ENCODE data around the gene KASH5. TPM values are rescaled to one million over a fixed set of nuclear protein-coding genes. Genes with fewer than 3 reads are reported as not detected.

KASH5 gene
- total and polyA plus RNA-seq, 12 donors, result not detected

DNA sequence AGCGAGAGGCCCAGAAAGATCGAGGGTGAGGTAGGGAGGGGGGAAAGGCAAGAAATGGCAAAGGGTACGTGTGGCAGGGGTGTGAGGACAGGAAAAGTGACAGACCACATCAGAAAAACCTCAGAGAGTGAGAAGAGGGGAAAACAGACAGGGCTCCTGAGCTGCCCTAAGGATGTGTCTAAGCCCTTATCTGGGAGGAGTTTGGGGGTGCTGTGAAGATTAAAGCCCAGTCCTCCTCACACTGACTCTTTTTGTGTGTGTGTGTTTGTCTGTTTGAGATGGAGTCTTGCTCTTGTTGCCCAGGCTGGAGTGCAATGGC lies 35.9 kb downstream of the KASH5 start:
- H3K36me3 ChIP-seq, result no peaks in the 10 kb centered on the region
- H3K4me3 ChIP-seq, result no peak overlapping the region
- WGBS, 2 donors, result 5 to 15% methylated on average over 3 of the region's 3 CpGs
- no peaks in the 10 kb centered on the region for H3K9me3 ChIP-seq
- peaks cover 7 to 49% (median 38%) of the 10 kb centered on the region in 9 donors for H3K4me1 ChIP-seq
- H3K27me3 ChIP-seq, result peaks cover 15 to 100% (median 99%) of the 10 kb centered on the region in 7 donors
- H3K27ac ChIP-seq, result no peak overlapping the region
- TF ChIP-seq, protein P1, sequence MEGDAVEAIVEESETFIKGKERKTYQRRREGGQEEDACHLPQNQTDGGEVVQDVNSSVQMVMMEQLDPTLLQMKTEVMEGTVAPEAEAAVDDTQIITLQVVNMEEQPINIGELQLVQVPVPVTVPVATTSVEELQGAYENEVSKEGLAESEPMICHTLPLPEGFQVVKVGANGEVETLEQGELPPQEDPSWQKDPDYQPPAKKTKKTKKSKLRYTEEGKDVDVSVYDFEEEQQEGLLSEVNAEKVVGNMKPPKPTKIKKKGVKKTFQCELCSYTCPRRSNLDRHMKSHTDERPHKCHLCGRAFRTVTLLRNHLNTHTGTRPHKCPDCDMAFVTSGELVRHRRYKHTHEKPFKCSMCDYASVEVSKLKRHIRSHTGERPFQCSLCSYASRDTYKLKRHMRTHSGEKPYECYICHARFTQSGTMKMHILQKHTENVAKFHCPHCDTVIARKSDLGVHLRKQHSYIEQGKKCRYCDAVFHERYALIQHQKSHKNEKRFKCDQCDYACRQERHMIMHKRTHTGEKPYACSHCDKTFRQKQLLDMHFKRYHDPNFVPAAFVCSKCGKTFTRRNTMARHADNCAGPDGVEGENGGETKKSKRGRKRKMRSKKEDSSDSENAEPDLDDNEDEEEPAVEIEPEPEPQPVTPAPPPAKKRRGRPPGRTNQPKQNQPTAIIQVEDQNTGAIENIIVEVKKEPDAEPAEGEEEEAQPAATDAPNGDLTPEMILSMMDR (IDR thresholded peaks at IDR 0.05), result no peak
- intact Hi-C loops (cut with DNase I), result no loop called here
- DNase-seq (no peak), ATAC-seq (no peak)

DNA sequence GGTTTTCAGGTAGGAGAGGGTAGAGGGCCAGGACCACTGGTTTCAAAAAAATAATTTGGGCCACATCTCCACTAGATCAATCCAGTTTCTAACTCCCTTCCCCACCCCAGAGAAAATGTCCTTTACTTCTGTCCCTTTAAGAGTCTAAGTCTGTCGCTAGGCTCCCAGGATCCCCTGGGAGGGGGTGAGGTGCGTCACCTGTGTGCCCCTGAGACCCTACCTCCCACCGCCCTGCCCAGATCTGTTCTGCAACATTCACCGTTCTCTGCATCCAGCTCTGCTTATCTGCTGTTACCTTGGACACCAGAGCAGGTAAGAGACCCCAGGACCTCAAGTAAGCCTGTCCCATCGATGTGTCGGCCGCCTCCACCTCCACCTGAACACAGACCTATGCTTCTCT lies 37.1 kb downstream of the KASH5 start, which contains the start of gene GFY:
Gene GFY, plus strand, starts transcription at position 211 of the 400 bp plus-strand sequence. CDS start 1,043 bp downstream, outside the sequence.
- ATAC-seq, result no peak
- Histone ChIP-seq H3K36me3 (no peaks in the 10 kb centered on the region), H3K4me1 (peaks cover 7 to 49% (median 38%) of the 10 kb centered on the region in 9 donors), H3K9me3 (no peaks in the 10 kb centered on the region), H3K4me3 (no peak within 1 kb of the TSS), H3K27me3 (peaks cover 15 to 100% (median 98%) of the 10 kb centered on the region in 7 donors), H3K27ac (no peak within 1 kb of the TSS)
- 54 to 58% methylated on average over 7 of the region's 7 CpGs for WGBS, 2 donors
- TF ChIP-seq, protein P1 (IDR thresholded peaks at IDR 0.05), result no peak
- DNase-seq, result no peak
- intact Hi-C loops (cut with DNase I), result no loop called here

DNA sequence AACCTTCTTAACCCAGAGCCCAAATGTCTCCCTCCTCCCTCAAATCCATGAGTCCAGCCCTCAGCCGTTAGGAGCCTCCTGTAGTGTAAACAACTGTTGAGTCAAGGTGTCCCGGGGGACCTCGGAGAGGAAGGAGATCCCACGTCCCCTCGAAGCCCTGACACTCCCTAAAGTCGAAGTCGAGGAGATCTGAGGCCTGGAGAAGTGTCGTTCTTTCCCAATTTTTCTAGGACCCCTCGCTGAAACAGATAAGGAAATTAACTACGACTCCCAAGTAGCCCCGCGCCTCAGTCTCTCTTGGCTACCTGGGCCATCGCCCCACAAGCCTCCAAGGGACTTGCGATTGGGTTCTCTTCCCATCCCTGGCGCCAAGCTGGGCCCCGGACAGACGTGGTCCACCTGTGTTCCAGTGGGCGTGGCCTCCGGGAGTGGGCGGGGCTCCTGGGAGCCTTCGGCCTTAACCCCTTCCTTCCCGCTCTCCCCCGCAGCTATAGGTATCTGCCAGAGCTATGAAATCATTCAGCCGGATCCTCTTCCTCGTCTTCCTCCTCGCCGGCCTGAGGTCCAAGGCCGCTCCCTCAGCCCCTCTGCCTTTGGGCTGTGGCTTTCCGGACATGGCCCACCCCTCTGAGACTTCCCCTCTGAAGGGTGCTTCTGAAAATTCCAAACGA lies 38.0 kb downstream of the KASH5 start:
- H3K4me3 ChIP-seq, result no peak overlapping the region
- H3K27me3 ChIP-seq, result peaks cover 12 to 100% (median 98%) of the 10 kb centered on the region in 7 donors
- WGBS, 2 donors, result 3 to 4% methylated on average over 30 of the region's 30 CpGs
- no peak for DNase-seq
- no peak for ATAC-seq
- TF ChIP-seq, protein P1 (IDR thresholded peaks at IDR 0.05), result no peak
- no peaks in the 10 kb centered on the region for H3K36me3 ChIP-seq
- H3K9me3 ChIP-seq, result no peaks in the 10 kb centered on the region
- H3K27ac ChIP-seq, result no peak overlapping the region
- peaks cover 7 to 42% (median 36%) of the 10 kb centered on the region in 9 donors for H3K4me1 ChIP-seq
- intact Hi-C loops (cut with DNase I), result no loop called here

DNA sequence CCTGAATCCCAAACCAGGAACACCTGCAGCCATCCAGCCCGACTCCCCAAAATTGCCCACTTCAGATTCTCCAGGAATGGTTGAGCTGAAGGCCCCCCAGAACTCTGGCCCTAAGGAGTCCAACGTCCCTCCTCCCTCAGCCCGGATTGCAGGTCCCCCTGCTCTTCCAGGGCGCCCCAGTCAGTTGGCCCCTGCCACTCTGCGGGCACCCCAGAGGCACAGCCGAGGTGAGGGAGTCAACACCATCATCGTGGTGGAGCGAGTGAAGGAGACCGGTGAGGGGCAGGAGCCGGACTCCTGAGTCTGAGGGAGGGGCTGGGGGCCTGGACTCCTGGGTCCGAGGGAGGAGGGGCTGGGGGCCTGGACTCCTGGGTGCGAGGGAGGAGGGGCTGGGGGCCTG lies 39.3 kb downstream of the KASH5 start:
- TF ChIP-seq, protein P1 (IDR thresholded peaks at IDR 0.05), result no peak
- intact Hi-C loops (cut with DNase I), result no loop called here
- DNase-seq, result no peak
- 57 to 59% methylated on average over 12 of the region's 12 CpGs for WGBS, 2 donors
- H3K27ac ChIP-seq, result no peak overlapping the region
- H3K4me3 ChIP-seq, result no peak overlapping the region
- peaks cover 12 to 100% (median 98%) of the 10 kb centered on the region in 7 donors for H3K27me3 ChIP-seq
- ATAC-seq, result no peak
- H3K36me3 ChIP-seq, result no peaks in the 10 kb centered on the region
- H3K4me1 ChIP-seq, result peaks cover 7 to 31% (median 26%) of the 10 kb centered on the region in 9 donors
- H3K9me3 ChIP-seq, result no peaks in the 10 kb centered on the region

Data from heart right ventricle (tissue), 16 donors.